Tibial artery (tissue), 4 donors: ENCODE measurements around the gene SNX9.

Experiments used
- DNase-seq, 2 donors: peaks; one replicate each; pipeline ENCODE4 v3.0.0-alpha.2; 2019
- H3K27ac ChIP-seq, 2 donors: fragments of 200-600 bp; sonication (generic) in 1 of 2; 1 replicate in 1 of 2; 2 replicates in 1 of 2; pipeline ENCODE4 v1.5.1; 2018 to 2019; ENCODE audit warnings: mild to moderate bottlenecking in 1 of 2
- H3K27me3 ChIP-seq, 2 donors: fragments of 200-600 bp; sonication (generic) in 1 of 2; one replicate each; pipeline versions ENCODE4 v1.5.1 to v1.6.0; 2016 to 2019
- H3K36me3 ChIP-seq, 3 donors: fragments of 200-600 bp; sonication (generic) in 2 of 3; one replicate each; pipeline ENCODE4 v1.5.1; 2016 to 2019; ENCODE audit warnings: mild to moderate bottlenecking in 2 of 3
- H3K4me1 ChIP-seq, 4 donors: fragments of 200-600 bp; sonication (generic) in 2 of 4; 1 replicate in 3 of 4; 2 replicates in 1 of 4; pipeline ENCODE4 v1.5.1; 2016 to 2019
- H3K4me3 ChIP-seq, 2 donors: fragments of 200-600 bp; sonication (generic) in 1 of 2; 1 replicate in 1 of 2; 2 replicates in 1 of 2; pipeline ENCODE4 v1.5.1; 2018 to 2019; ENCODE audit warnings: mild to moderate bottlenecking in 2 of 2
- H3K9me3 ChIP-seq, 3 donors: fragments of 200-600 bp; sonication (generic) in 1 of 3; one replicate each; pipeline ENCODE4 v1.5.1; 2016 to 2019
- CTCF ChIP-seq, 2 experiments: fragments of 200-600 bp in 1 of 2; fragments of 450-650 bp in 1 of 2; IDR thresholded peaks; one replicate each; pipeline ENCODE4 v1.5.1; 2017 to 2019; ENCODE audit warnings: antibody characterized with exemption in 2 of 2, mild to moderate bottlenecking in 1 of 2, moderate library complexity in 1 of 2
- intact Hi-C: fragments of 100-400 bp; cut with DNase I; formaldehyde crosslinking; loops from one replicate; pipeline ENCODE4 v1.15.0; 2023; ENCODE audit warnings: low total_unique reads

SNX9 gene

GRCh38 chr6:157823001-157823527, at the start of gene SNX9:
Gene SNX9 (plus strand): TSS chr6:157823246. CDS start chr6:157823435, 189 bp downstream.
- Histone ChIP-seq H3K4me1 (peaks cover 0 to 28% (median 10%) of the 10 kb centered on the region in 4 donors), H3K9me3 (no peaks in the 10 kb centered on the region), H3K4me3 (peak within 1 kb of the TSS; percentile 93 to 99), H3K27me3 (no peaks in the 10 kb centered on the region), H3K36me3 (no peaks in the 10 kb centered on the region), H3K27ac (peak within 1 kb of the TSS; percentile 100)
- TF ChIP-seq CTCF (IDR thresholded peaks at IDR 0.05), result peak; percentile 11 to 48
- DNase-seq, result peak; percentile 76 to 89
- intact Hi-C loops, result no loop called here

- intact Hi-C loops, result no loop called here
Observed at GRCh38 chr6:157773248-157773773, 49.7 kb upstream of the SNX9 start.

GRCh38 chr6:157774153-157775135, 48.6 kb upstream of the SNX9 start:
- H3K36me3 ChIP-seq, result no peaks in the 10 kb centered on the region
- no peak overlapping the region for H3K27ac ChIP-seq
- no peak for DNase-seq
- H3K27me3 ChIP-seq, result peaks cover 0 to 22% of the 10 kb centered on the region in 2 donors
- H3K4me1 ChIP-seq, result no peaks in the 10 kb centered on the region
- H3K9me3 ChIP-seq, result no peaks in the 10 kb centered on the region
- intact Hi-C loops, result no loop called here
- TF ChIP-seq CTCF (IDR thresholded peaks at IDR 0.05), result no peak
- no peak overlapping the region for H3K4me3 ChIP-seq

More at GRCh38 chr6:157773248-157773773, 49.7 kb upstream of the SNX9 start:
- TF ChIP-seq CTCF (IDR thresholded peaks at IDR 0.05), result no peak
- H3K4me1 ChIP-seq, result no peaks in the 10 kb centered on the region
- no peak for DNase-seq
- H3K27me3 ChIP-seq, result peaks cover 0 to 22% of the 10 kb centered on the region in 2 donors
- no peak overlapping the region for H3K4me3 ChIP-seq
- no peak overlapping the region for H3K27ac ChIP-seq
- no peaks in the 10 kb centered on the region for H3K9me3 ChIP-seq
- no peaks in the 10 kb centered on the region for H3K36me3 ChIP-seq

GRCh38 chr6:157775376-157775775, 47.7 kb upstream of the SNX9 start:
- Histone ChIP-seq H3K4me1 (no peaks in the 10 kb centered on the region), H3K36me3 (no peaks in the 10 kb centered on the region), H3K27ac (no peak overlapping the region), H3K4me3 (no peak overlapping the region), H3K27me3 (peaks cover 0 to 18% of the 10 kb centered on the region in 2 donors), H3K9me3 (no peaks in the 10 kb centered on the region)
- intact Hi-C loops, result no loop called here
- DNase-seq, result no peak
- no peak for TF ChIP-seq CTCF (IDR thresholded peaks at IDR 0.05)

GRCh38 chr6:157777344-157777743, 45.7 kb upstream of the SNX9 start:
- no peak for TF ChIP-seq CTCF (IDR thresholded peaks at IDR 0.05)
- no peaks in the 10 kb centered on the region for H3K4me1 ChIP-seq
- H3K27ac ChIP-seq, result no peak overlapping the region
- intact Hi-C loops, result no loop called here
- H3K4me3 ChIP-seq, result no peak overlapping the region
- H3K9me3 ChIP-seq, result no peaks in the 10 kb centered on the region
- H3K36me3 ChIP-seq, result no peaks in the 10 kb centered on the region
- DNase-seq, result no peak
- peaks cover 0 to 15% of the 10 kb centered on the region in 2 donors for H3K27me3 ChIP-seq
